CD4-positive, alpha-beta T cell (primary cell): ENCODE data around the gene FAM47C. TPM values are rescaled to one million over a fixed set of nuclear protein-coding genes. Genes with fewer than 3 reads are reported as not detected.
"Not testable (repeated sequence)": the region's sequence is repeated elsewhere in the genome, so short reads cannot be mapped to it uniquely, and the experiment has no call there.

Experiments used
- ATAC-seq: fragments of 200-7000 bp; cut with Tn5 transposase; one replicate; pipeline ENCODE4 v1.10.0; 2022; ENCODE audit warnings: mild to moderate bottlenecking; ENCODE audit not compliant: poor library complexity
- CTCF ChIA-PET: fragments of 350-600 bp; sonication (Branson Sonifier 250); formaldehyde crosslinking; loops from one replicate; lab custom pipeline; 2021; ENCODE audit warnings: antibody characterized with exemption, inconsistent platforms; lab: Charles Lee
- POLR2A ChIA-PET: fragments of 350-600 bp; sonication (Branson Sonifier 250); formaldehyde crosslinking; loops from one replicate; lab custom pipeline; 2021; ENCODE audit warnings: antibody characterized with exemption, inconsistent platforms; lab: Charles Lee
- DNase-seq, 14 experiments: peaks; one replicate each; pipeline ENCODE4 v3.0.0-alpha.2; 2013 to 2020; ENCODE audit warnings: mixed read lengths in 2 of 14
- H3K27ac ChIP-seq, 2 donors: one replicate each; pipeline versions ENCODE4 v1.5.1 to v1.7.0; 2013; ENCODE audit warnings: low read length in 2 of 2, low read depth in 1 of 2, mild to moderate bottlenecking in 1 of 2
- H3K27me3 ChIP-seq, 2 experiments: 1 replicate in 1 of 2; 2 replicates in 1 of 2; pipeline versions ENCODE4 v1.6.1 to v1.7.0; 2013; ENCODE audit warnings: low read length in 2 of 2, control low read depth in 1 of 2, mild to moderate bottlenecking in 1 of 2, moderate library complexity in 1 of 2; ENCODE audit not compliant: insufficient read depth in 2 of 2, control insufficient read depth in 1 of 2
- H3K36me3 ChIP-seq: one replicate; pipeline ENCODE4 v1.6.1; 2013; ENCODE audit warnings: low read length, control low read depth; ENCODE audit not compliant: insufficient read depth
- H3K4me1 ChIP-seq: one replicate; pipeline ENCODE4 v1.6.1; 2013; ENCODE audit warnings: low read length, control low read depth; ENCODE audit not compliant: insufficient read depth
- H3K4me3 ChIP-seq: one replicate; pipeline ENCODE4 v1.5.1; 2013; ENCODE audit warnings: mild to moderate bottlenecking, low read length, moderate library complexity
- H3K9me3 ChIP-seq, 2 experiments: 1 replicate in 1 of 2; 2 replicates in 1 of 2; pipeline versions ENCODE4 v1.6.1 to v1.7.0; 2013; ENCODE audit warnings: low read length in 2 of 2, mild to moderate bottlenecking in 2 of 2, control low read depth in 1 of 2, moderate library complexity in 1 of 2; ENCODE audit not compliant: control insufficient read depth in 1 of 2, insufficient read depth in 1 of 2
- H3K27ac Mint-ChIP-seq: one replicate; pipeline ENCODE4 v1.8.0; 2020; ENCODE audit warnings: mixed read lengths
- H3K27me3 Mint-ChIP-seq: one replicate; pipeline ENCODE4 v1.8.0; 2021; ENCODE audit warnings: mixed read lengths
- H3K36me3 Mint-ChIP-seq: one replicate; pipeline ENCODE4 v1.8.0; 2021; ENCODE audit warnings: low read depth, mixed read lengths
- H3K4me1 Mint-ChIP-seq: one replicate; pipeline ENCODE4 v1.8.0; 2021; ENCODE audit warnings: low read depth, mixed read lengths
- H3K4me3 Mint-ChIP-seq: one replicate; pipeline ENCODE4 v1.8.0; 2020; ENCODE audit warnings: mild to moderate bottlenecking, mixed read lengths
- H3K9me3 Mint-ChIP-seq: one replicate; pipeline ENCODE4 v1.8.0; 2020; ENCODE audit warnings: mixed read lengths
- intact Hi-C, 2 experiments: fragments of 100-400 bp; cut with DNase I in 1 of 2; cut with micrococcal nuclease in 1 of 2; formaldehyde crosslinking; loops; one replicate each; pipeline versions ENCODE4 v1.15.1 to v1.9.0; 2023 to 2025; cut with DNase I, micrococcal nuclease
- total RNA-seq, 174 experiments: library from RNA in 2 of 174; stranded (reverse) in 2 of 174; gene quantifications; one replicate each; pipeline ENCODE4 v1.2.3 and lab custom pipeline; 2021 to 2026
- TF ChIP-seq, protein P1 (sequence below): fragments of 200-600 bp; IDR thresholded peaks from one replicate; pipeline ENCODE4 v1.8.0; 2022; ENCODE audit warnings: antibody characterized with exemption, mild to moderate bottlenecking

The FAM47C gene
- total RNA-seq, 2 experiments from 2014 or later = not detected

DNA sequence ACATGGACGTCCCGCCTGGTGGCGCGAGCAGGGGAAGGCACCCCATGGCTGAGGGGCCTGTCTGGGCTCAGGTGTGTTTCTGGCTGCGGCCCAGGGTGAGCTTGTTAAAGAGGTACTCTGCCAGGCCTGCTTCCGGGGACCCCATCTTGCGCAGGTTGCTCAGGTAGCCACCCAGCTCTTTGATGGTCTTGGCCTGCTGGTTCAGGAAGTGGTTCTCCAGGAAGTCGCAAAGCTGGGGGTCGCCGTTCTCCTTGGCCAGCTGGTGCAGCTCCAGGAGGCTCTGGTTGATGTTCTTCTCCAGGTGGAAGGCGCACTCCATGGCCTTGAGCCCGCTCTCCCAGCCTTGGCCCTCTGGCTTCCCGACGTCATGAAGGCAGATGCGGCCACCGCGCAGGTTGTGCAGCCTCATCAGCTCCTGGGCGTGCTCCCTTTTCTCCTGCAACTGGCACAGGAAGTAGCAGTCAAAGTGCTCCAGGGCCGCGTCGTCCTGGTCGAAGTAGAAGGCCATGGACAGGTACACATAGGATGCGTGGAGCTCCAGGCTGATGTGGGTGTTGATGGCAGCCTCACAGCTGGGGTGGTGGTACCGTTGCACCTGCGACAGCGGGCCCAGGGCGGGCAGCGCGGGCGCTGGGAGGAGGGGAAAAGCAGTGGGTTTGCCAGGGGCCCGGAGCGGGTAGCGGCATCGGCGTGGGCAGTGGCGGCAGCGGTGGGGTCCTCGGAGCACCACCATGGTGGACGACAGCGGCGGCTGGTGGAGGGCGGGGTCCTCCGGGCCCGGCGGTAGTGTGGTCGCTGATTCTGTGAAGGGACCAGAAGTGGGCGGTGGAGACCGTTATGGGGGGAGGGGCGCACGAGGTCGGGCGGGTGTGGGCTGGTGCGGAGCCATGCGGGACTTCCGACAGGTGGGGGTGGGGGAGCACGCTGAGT is 35.1 kb downstream of the FAM47C start:
- ATAC-seq, H3K27me3 Mint-ChIP-seq, H3K4me3 Mint-ChIP-seq, H3K9me3 ChIP-seq, H3K4me1 ChIP-seq, H3K27ac Mint-ChIP-seq, H3K36me3 ChIP-seq, H3K27ac ChIP-seq, CTCF ChIA-PET, H3K36me3 Mint-ChIP-seq, H3K4me3 ChIP-seq, H3K9me3 Mint-ChIP-seq, intact Hi-C loops, H3K27me3 ChIP-seq, H3K4me1 Mint-ChIP-seq, POLR2A ChIA-PET: not testable (repeated sequence)
- DNase-seq = peak in 1 of 14 experiments; percentile 2

DNA sequence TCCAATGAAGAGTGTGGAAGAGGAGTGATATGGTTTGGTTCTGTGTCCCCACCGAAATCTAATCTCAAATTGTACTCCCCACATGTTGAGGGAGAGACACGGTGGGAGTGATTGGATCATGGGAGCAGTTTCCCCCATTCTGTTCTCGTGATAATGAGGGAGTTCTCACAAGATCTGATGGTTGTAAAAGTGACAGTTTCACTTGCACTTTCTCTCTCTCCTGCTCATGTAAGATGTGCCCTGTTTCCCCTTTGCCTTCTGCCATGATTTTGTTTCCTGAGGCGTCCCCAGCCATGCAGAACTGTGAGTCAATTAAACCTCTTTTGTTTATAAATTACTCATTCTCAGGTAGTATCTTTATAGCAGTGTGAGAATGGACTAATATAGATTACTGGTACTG is 39.6 kb downstream of the FAM47C start:
- Mint-ChIP-seq H3K27me3 (no peaks in the 10 kb centered on the region), H3K4me3 (no peak overlapping the region), H3K9me3 (no peaks in the 10 kb centered on the region), H3K27ac (no peak overlapping the region), H3K36me3 (no peaks in the 10 kb centered on the region), H3K4me1 (no peaks in the 10 kb centered on the region)
- Histone ChIP-seq H3K27me3 (no peaks in the 10 kb centered on the region), H3K4me1 (no peaks in the 10 kb centered on the region), H3K36me3 (no peaks in the 10 kb centered on the region), H3K27ac (no peak overlapping the region), H3K9me3 (no peaks in the 10 kb centered on the region), H3K4me3 (no peak overlapping the region)
- TF ChIP-seq, protein P1, sequence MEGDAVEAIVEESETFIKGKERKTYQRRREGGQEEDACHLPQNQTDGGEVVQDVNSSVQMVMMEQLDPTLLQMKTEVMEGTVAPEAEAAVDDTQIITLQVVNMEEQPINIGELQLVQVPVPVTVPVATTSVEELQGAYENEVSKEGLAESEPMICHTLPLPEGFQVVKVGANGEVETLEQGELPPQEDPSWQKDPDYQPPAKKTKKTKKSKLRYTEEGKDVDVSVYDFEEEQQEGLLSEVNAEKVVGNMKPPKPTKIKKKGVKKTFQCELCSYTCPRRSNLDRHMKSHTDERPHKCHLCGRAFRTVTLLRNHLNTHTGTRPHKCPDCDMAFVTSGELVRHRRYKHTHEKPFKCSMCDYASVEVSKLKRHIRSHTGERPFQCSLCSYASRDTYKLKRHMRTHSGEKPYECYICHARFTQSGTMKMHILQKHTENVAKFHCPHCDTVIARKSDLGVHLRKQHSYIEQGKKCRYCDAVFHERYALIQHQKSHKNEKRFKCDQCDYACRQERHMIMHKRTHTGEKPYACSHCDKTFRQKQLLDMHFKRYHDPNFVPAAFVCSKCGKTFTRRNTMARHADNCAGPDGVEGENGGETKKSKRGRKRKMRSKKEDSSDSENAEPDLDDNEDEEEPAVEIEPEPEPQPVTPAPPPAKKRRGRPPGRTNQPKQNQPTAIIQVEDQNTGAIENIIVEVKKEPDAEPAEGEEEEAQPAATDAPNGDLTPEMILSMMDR = no peak
- DNase-seq (no peak), ATAC-seq (no peak)
- intact Hi-C loops = no loop called here
- POLR2A ChIA-PET = no interaction called here
- CTCF ChIA-PET = no interaction called here

DNA sequence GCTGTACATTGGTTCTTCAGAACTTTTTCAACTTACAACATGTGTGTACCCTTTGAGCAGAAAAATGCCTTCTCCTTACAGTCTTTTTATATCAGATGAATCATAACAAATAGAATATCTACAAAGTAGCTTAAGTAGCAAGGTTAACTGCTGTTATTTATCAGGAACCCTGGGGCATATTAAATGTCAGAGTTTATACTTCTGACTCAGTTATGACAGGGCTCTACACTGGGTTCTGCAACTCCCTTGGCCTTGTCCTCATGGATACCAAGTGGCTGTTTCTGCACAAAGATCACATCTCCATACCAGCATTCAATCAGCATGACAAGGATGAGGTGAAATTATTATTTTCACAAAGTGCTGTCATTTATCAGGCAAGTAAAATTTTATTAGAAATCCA is 49.4 kb downstream of the FAM47C start:
- H3K4me1 ChIP-seq, H3K4me3 Mint-ChIP-seq, H3K4me3 ChIP-seq, H3K27me3 Mint-ChIP-seq, DNase-seq, H3K9me3 Mint-ChIP-seq, H3K27ac ChIP-seq, CTCF ChIA-PET, H3K9me3 ChIP-seq, intact Hi-C loops, H3K4me1 Mint-ChIP-seq, H3K27me3 ChIP-seq, H3K27ac Mint-ChIP-seq, ATAC-seq, H3K36me3 ChIP-seq, POLR2A ChIA-PET, H3K36me3 Mint-ChIP-seq: not testable (repeated sequence)

DNA sequence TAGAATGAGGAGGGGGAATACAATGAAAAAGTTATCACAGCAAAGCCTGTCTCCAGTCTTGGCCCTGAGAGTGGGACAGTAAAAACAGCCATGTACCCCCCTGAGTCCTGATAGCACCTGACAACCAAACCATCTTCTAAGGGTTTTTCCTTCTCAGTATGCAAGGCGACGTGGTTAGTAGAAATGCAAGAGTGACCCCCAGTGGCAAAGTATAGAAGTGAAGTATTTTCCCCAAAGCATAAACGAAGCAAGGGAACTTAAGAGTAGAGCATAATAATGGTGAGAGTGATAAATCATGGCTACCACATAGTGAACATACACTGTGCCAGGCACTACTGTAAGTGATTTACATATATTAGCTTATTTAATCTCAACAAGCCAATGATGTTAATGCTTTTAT is 52.8 kb downstream of the FAM47C start:
- ChIA-PET CTCF (no interaction called here), POLR2A (no interaction called here)
- H3K4me1 Mint-ChIP-seq = no peaks in the 10 kb centered on the region
- DNase-seq (peak in 1 of 14 experiments; percentile 0), ATAC-seq (no peak)
- Histone ChIP-seq H3K27ac (no peak overlapping the region), H3K9me3 (no peaks in the 10 kb centered on the region), H3K27me3 (no peaks in the 10 kb centered on the region), H3K36me3 (no peaks in the 10 kb centered on the region), H3K4me1 (no peaks in the 10 kb centered on the region), H3K4me3 (no peak overlapping the region)
- H3K27ac Mint-ChIP-seq = no peak overlapping the region
- H3K9me3 Mint-ChIP-seq = no peaks in the 10 kb centered on the region
- no peaks in the 10 kb centered on the region for H3K27me3 Mint-ChIP-seq
- intact Hi-C loops = no loop called here
- H3K4me3 Mint-ChIP-seq = no peak overlapping the region
- TF ChIP-seq, protein P1 = no peak
- H3K36me3 Mint-ChIP-seq = no peaks in the 10 kb centered on the region
